Kasumi-1 (cell line): ENCODE data around the gene ANKRD13D.
"Not testable (repeated sequence)": the region's sequence is repeated elsewhere in the genome, so short reads cannot be mapped to it uniquely, and the experiment has no call there.

ENCODE experiments used
- DNase-seq, 2 experiments: peaks; one replicate each; lab custom pipeline; 2025; lab: John Stamatoyannopoulos, UW

ANKRD13D gene

GRCh38 chr11:67317888-67318555, 28.9 kb downstream of the ANKRD13D start:
- DNase-seq, result no peak

- not testable (repeated sequence) for DNase-seq
Measured at GRCh38 chr11:67318876-67319275, 29.8 kb downstream of the ANKRD13D start.

- no peak for DNase-seq
Measured at GRCh38 chr11:67320011-67320410, 30.9 kb downstream of the ANKRD13D start.

- DNase-seq, result no peak
Measured at GRCh38 chr11:67320691-67321090, 31.6 kb downstream of the ANKRD13D start.

- DNase-seq, result no peak
Measured at GRCh38 chr11:67321313-67321871, 32.3 kb downstream of the ANKRD13D start.

GRCh38 chr11:67322049-67322448, 32.9 kb downstream of the ANKRD13D start:
- DNase-seq, result no peak

- DNase-seq, result no peak
Measured at GRCh38 chr11:67323526-67323925, 34.4 kb downstream of the ANKRD13D start.

- no peak for DNase-seq
Measured at GRCh38 chr11:67332081-67332691, 43.1 kb downstream of the ANKRD13D start.

GRCh38 chr11:67337257-67337656, 48.2 kb downstream of the ANKRD13D start:
- no peak for DNase-seq

- DNase-seq, result no peak
Measured at GRCh38 chr11:67344264-67344663, 55.2 kb downstream of the ANKRD13D start.

GRCh38 chr11:67345247-67345919, 56.3 kb downstream of the ANKRD13D start:
- no peak for DNase-seq

- peak; percentile 66 to 73 for DNase-seq
Measured at GRCh38 chr11:67345920-67346819, 57.1 kb downstream of the ANKRD13D start.

- no peak for DNase-seq
Measured at GRCh38 chr11:67347964-67348749, 59.1 kb downstream of the ANKRD13D start.

- DNase-seq, result no peak
Measured at GRCh38 chr11:67349036-67349435, 59.9 kb downstream of the ANKRD13D start.

- DNase-seq, result no peak
Measured at GRCh38 chr11:67349457-67349856, 60.4 kb downstream of the ANKRD13D start.

GRCh38 chr11:67349928-67350465, 60.9 kb downstream of the ANKRD13D start:
- no peak for DNase-seq

GRCh38 chr11:67351275-67352005, 62.3 kb downstream of the ANKRD13D start:
- DNase-seq, result peak; percentile 68 to 89
